Testis (tissue), 3 donors: ENCODE data around the gene CLPTM1L. TPM values are rescaled to one million over a fixed set of nuclear protein-coding genes. Genes with fewer than 3 reads are reported as not detected.

Source experiments
- DNase-seq: peaks from one replicate; pipeline ENCODE4 v3.0.0-alpha.2; 2019
- H3K27ac ChIP-seq, 2 donors: fragments of 200-600 bp; sonication (generic); one replicate each; pipeline ENCODE4 v1.5.1; 2019
- H3K27me3 ChIP-seq: fragments of 200-600 bp; sonication (generic); one replicate; pipeline ENCODE4 v1.5.1; 2019
- H3K36me3 ChIP-seq: fragments of 200-600 bp; sonication (generic); one replicate; pipeline ENCODE4 v1.5.1; 2017; ENCODE audit warnings: low read depth; ENCODE audit errors: missing control alignments
- H3K4me1 ChIP-seq: fragments of 200-600 bp; sonication (generic); one replicate; pipeline ENCODE4 v1.5.1; 2019
- H3K4me3 ChIP-seq, 2 donors: fragments of 200-600 bp; sonication (generic); one replicate each; pipeline ENCODE4 v1.5.1; 2017 to 2019
- H3K9me3 ChIP-seq: fragments of 200-600 bp; sonication (generic); one replicate; pipeline ENCODE4 v1.5.1; 2017
- POLR2A ChIP-seq: fragments of 450-650 bp; IDR thresholded peaks from one replicate; pipeline ENCODE4 v1.6.1; 2017; ENCODE audit warnings: antibody characterized with exemption, mild to moderate bottlenecking, moderate library complexity
- WGBS, 2 donors: methylation state at CpG; one replicate each; pipeline ENCODE4 v1.1.5; 2018; 5-methylcytosine and 5-hydroxymethylcytosine counted together
- intact Hi-C: fragments of 100-400 bp; cut with DNase I; formaldehyde crosslinking; loops from one replicate; pipeline ENCODE4 v1.15.1; 2023; ENCODE audit warnings: low total_unique reads
- polyA plus RNA-seq: library from polyadenylated mRNA; stranded (reverse); fragments of 350-450 nt; fragmentation: Illumina TruSeq; extraction: RNeasy Lipid Tissue Mini Kit (QIAGEN cat#74804); gene quantifications from one replicate; pipeline ENCODE4 v1.2.3, GENCODE V29; 2014; ENCODE audit warnings: low read depth, low replicate concordance; ENCODE audit not compliant: insufficient read depth
- total RNA-seq, 2 donors: library from RNA; depleted of rRNA; stranded (reverse); fragments of >200 nt; gene quantifications; one replicate each; pipeline ENCODE4 v1.2.3, GENCODE V29; 2016
- TF ChIP-seq, protein P1 (sequence below), 3 experiments: fragments of 450-650 bp in 2 of 3; fragments of 200-600 bp in 1 of 3; sonication (generic) in 1 of 3; IDR thresholded peaks; one replicate each; pipeline ENCODE4 v1.5.1; 2016 to 2019; ENCODE audit warnings: antibody characterized with exemption in 3 of 3, mild to moderate bottlenecking in 2 of 3, moderate library complexity in 1 of 3

Gene CLPTM1L
- total and polyA plus RNA-seq, 3 donors from 2014 or later = 148 to 170 (median 150) TPM

DNA sequence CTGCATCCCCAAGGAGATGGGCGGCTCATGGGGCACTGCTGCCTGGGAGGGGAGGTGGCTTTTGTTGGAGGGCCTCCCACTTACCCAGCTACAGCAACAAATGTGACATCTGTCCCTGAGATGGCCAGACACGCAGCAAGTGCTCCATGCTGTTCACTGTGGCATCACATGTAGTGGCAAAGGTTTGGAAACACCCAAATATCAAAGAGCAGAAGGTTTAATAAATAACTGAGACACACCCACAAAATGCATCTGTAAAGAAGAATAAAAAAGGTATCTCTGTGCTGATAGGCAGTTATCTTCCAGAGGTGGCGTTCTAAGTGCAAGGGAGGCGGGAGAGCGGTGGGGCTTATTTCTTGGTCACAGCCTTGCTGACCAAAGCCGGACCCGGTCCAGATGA is 23.3 kb upstream of the CLPTM1L start:
- Histone ChIP-seq H3K27ac (no peak overlapping the region), H3K9me3 (no peaks in the 10 kb centered on the region), H3K4me3 (no peak overlapping the region), H3K27me3 (no peaks in the 10 kb centered on the region), H3K4me1 (no peaks in the 10 kb centered on the region), H3K36me3 (no peaks in the 10 kb centered on the region)
- intact Hi-C loops = no loop called here
- WGBS, 2 donors = 92% methylated on average over 7 of the region's 7 CpGs
- TF ChIP-seq, protein P1, sequence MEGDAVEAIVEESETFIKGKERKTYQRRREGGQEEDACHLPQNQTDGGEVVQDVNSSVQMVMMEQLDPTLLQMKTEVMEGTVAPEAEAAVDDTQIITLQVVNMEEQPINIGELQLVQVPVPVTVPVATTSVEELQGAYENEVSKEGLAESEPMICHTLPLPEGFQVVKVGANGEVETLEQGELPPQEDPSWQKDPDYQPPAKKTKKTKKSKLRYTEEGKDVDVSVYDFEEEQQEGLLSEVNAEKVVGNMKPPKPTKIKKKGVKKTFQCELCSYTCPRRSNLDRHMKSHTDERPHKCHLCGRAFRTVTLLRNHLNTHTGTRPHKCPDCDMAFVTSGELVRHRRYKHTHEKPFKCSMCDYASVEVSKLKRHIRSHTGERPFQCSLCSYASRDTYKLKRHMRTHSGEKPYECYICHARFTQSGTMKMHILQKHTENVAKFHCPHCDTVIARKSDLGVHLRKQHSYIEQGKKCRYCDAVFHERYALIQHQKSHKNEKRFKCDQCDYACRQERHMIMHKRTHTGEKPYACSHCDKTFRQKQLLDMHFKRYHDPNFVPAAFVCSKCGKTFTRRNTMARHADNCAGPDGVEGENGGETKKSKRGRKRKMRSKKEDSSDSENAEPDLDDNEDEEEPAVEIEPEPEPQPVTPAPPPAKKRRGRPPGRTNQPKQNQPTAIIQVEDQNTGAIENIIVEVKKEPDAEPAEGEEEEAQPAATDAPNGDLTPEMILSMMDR (IDR thresholded peaks at IDR 0.05) = no peak
- TF ChIP-seq POLR2A = no peak
- DNase-seq = no peak

DNA sequence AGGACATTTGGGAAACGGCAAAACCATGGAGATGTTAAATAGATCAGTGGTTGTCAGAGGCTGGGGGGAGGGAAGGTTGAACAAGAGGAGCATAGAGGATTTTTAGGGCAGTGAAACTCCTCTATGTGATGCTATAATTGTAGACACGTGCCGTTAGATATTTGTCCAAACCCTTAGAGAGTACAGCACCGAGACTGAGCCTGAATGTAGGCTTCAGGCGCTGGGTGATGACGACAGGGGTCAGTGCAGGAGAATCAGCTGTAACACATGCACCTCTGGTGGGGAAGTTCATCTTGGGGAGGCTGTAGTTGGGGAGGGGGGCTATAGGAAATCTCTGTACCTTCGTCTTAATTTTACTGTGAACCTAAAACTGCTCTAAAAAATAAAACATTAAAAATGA is 22.2 kb upstream of the CLPTM1L start:
- DNase-seq = no peak
- H3K27ac ChIP-seq = no peak overlapping the region
- no peaks in the 10 kb centered on the region for H3K4me1 ChIP-seq
- H3K27me3 ChIP-seq = no peaks in the 10 kb centered on the region
- no peak overlapping the region for H3K4me3 ChIP-seq
- 82% methylated on average over 7 of the region's 7 CpGs for WGBS, 2 donors
- no peak for TF ChIP-seq POLR2A
- TF ChIP-seq, protein P1 (IDR thresholded peaks at IDR 0.05) = no peak
- intact Hi-C loops = no loop called here
- H3K36me3 ChIP-seq = no peaks in the 10 kb centered on the region
- no peaks in the 10 kb centered on the region for H3K9me3 ChIP-seq

DNA sequence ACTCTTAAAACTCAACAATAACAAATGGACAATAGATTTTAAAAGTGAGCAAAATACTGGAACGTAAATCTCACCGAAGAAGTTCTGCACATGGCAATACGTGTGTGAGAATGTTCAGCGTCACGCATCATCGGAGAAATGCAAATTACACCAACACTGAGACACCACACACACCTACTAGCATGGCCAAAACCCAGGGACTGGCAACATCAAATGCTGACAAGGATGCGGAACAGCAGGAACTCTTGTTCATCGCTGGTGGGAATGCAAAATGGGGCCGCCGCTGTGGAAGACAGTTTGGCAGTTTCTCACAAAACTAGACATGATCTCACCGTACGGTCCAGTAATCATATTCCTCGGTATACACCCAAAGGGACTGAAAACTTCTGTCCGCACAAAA is 21.6 kb upstream of the CLPTM1L start:
- H3K4me3 ChIP-seq = no peak overlapping the region
- no peak for TF ChIP-seq POLR2A
- TF ChIP-seq, protein P1 (IDR thresholded peaks at IDR 0.05) = no peak
- H3K9me3 ChIP-seq = no peaks in the 10 kb centered on the region
- H3K27me3 ChIP-seq = no peaks in the 10 kb centered on the region
- no peaks in the 10 kb centered on the region for H3K4me1 ChIP-seq
- no peaks in the 10 kb centered on the region for H3K36me3 ChIP-seq
- H3K27ac ChIP-seq = no peak overlapping the region
- DNase-seq = no peak
- intact Hi-C loops = no loop called here
- WGBS, 2 donors = 87 to 90% methylated on average over 14 of the region's 14 CpGs

DNA sequence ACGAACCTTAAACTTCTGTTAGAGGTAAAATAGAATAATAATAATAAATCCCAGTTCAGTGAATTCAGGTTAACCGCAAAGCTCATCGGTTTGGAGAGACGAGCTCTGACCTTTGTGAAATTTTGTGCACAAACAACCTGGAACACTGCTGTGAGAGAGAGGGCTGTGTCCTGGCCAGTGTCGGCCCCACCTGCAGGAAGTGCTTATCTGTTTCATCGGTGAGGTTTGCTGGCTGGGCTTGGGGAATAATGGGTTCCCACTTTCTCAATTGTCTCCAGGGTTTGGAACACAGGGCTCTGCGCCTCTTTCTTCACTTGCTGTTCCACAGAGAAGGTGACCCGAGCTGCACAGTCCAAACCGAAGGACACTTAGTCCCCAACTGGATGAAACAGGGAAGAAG is 19.3 kb upstream of the CLPTM1L start:
- Histone ChIP-seq H3K4me1 (no peaks in the 10 kb centered on the region), H3K4me3 (no peak overlapping the region), H3K36me3 (no peaks in the 10 kb centered on the region), H3K9me3 (no peaks in the 10 kb centered on the region), H3K27ac (no peak overlapping the region), H3K27me3 (no peaks in the 10 kb centered on the region)
- no peak for DNase-seq
- 82 to 83% methylated on average over 9 of the region's 9 CpGs for WGBS, 2 donors
- TF ChIP-seq, protein P1 (IDR thresholded peaks at IDR 0.05) = no peak
- no peak for TF ChIP-seq POLR2A
- intact Hi-C loops = no loop called here

DNA sequence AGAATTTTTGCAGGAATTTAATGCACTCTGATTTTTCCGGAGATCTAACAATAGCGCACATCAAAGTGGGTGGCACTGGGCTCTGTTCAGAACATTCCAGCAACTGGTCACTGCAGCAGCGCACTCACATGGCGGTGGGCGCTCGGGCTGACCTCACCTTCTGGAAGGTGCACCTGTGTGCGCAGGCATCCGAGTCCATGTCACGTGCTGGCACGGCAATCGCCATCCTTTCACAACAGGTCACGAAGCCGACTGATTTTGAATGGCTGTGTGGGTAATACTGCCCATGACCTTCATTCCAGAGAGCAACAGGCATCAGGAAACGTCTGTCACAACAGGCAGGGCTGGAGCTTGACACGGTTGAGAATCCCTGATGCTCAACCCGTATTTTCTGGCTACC is 18.7 kb upstream of the CLPTM1L start:
- Histone ChIP-seq H3K27ac (no peak overlapping the region), H3K27me3 (no peaks in the 10 kb centered on the region)

More for the DNA sequence above, 18.7 kb upstream of the CLPTM1L start:
- Histone ChIP-seq H3K4me3 (no peak overlapping the region), H3K4me1 (no peaks in the 10 kb centered on the region), H3K36me3 (no peaks in the 10 kb centered on the region), H3K9me3 (no peaks in the 10 kb centered on the region)
- intact Hi-C loops = no loop called here
- TF ChIP-seq, protein P1 (IDR thresholded peaks at IDR 0.05) = no peak
- TF ChIP-seq POLR2A = no peak
- WGBS, 2 donors = 88 to 95% methylated on average over 12 to 16 of the region's 16 CpGs
- no peak for DNase-seq
